Brain microvascular endothelial cell (primary cell): ENCODE results near the gene HAPSTR1.

ENCODE experiments used
- DNase-seq: peaks from one replicate; pipeline ENCODE4 v3.0.0-alpha.2; 2020
- H3K27ac ChIP-seq: fragments of 250-450 bp; sonication (Bioruptor Pico); 2 replicates; pipeline ENCODE4 v1.5.1; 2020; ENCODE audit warnings: mild to moderate bottlenecking, moderate library complexity
- H3K27me3 ChIP-seq: fragments of 250-450 bp; sonication (Bioruptor Pico); replicated peaks from 2 replicates; pipeline ENCODE4 v1.5.1; 2020; ENCODE audit warnings: mild to moderate bottlenecking
- H3K36me3 ChIP-seq: fragments of 250-450 bp; sonication (Bioruptor Pico); replicated peaks from 2 replicates; pipeline ENCODE4 v1.5.1; 2020; ENCODE audit warnings: mild to moderate bottlenecking
- H3K4me3 ChIP-seq: 2 replicates; pipeline ENCODE4 v1.5.1; 2011; ENCODE audit warnings: low read depth, mild to moderate bottlenecking, control low read depth, low read length, moderate library complexity
- in situ Hi-C: cut with HindIII; loops from 2 replicates; pipeline ENCODE4 v1.10.0; 2017; ENCODE audit warnings: low sequenced_read_pairs, low pct_ligation_motif_present
- TF ChIP-seq, protein P1 (sequence below): IDR thresholded peaks from 2 replicates; pipeline ENCODE4 v1.5.1; 2011; ENCODE audit warnings: low read depth, mild to moderate bottlenecking, moderate library complexity, low read length, control low read depth, inconsistent platforms; ENCODE audit errors: missing control alignments

The HAPSTR1 gene

DNA sequence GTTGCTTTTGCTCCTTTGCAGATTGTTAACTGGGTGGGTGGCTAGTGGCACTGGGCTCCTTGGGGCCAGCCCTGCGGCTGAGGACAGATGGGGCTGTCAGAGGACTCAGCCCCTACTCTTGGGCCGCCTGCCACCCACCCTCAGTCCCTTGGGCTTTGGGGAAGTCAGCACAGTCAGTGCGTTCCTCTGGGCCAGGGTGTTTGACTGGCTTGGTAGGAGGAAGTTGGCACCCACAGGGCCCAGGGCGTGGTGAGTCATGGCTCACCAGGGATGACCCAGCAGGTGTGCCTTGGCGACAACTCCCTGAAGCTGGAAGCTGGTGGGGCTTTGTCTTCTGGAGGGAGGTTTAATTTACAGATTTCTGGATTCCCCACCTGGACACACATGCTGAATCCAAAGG is 32.4 kb downstream of the HAPSTR1 start:
- Histone ChIP-seq H3K4me3 (no peak overlapping the region), H3K27ac (no peak overlapping the region), H3K27me3 (no peaks in the 10 kb centered on the region), H3K36me3 (peaks cover 38% of the 10 kb centered on the region)
- TF ChIP-seq, protein P1, sequence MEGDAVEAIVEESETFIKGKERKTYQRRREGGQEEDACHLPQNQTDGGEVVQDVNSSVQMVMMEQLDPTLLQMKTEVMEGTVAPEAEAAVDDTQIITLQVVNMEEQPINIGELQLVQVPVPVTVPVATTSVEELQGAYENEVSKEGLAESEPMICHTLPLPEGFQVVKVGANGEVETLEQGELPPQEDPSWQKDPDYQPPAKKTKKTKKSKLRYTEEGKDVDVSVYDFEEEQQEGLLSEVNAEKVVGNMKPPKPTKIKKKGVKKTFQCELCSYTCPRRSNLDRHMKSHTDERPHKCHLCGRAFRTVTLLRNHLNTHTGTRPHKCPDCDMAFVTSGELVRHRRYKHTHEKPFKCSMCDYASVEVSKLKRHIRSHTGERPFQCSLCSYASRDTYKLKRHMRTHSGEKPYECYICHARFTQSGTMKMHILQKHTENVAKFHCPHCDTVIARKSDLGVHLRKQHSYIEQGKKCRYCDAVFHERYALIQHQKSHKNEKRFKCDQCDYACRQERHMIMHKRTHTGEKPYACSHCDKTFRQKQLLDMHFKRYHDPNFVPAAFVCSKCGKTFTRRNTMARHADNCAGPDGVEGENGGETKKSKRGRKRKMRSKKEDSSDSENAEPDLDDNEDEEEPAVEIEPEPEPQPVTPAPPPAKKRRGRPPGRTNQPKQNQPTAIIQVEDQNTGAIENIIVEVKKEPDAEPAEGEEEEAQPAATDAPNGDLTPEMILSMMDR: no peak
- DNase-seq: no peak
- in situ Hi-C loops: no loop called here

DNA sequence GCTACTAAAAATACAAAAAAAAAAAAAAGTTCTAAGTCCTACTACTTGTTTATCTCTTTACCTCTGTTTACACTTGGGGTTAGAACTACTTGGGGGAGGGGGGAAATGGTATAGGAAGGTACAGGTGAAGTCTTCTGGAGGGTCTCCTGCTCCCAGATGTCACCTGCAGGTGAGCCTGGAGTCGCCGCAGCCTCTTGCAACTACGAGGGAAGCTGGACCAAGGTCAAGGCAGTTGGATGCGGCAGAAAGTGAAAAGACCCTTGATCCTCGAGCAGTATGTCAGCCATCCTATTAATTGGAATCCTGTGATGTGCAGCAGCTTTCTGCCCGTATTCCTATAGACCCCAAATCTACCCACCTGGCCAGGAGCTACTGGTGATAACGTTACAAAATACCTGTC is 33.0 kb downstream of the HAPSTR1 start:
- Histone ChIP-seq H3K27ac (no peak overlapping the region), H3K27me3 (no peaks in the 10 kb centered on the region), H3K36me3 (peaks cover 38% of the 10 kb centered on the region), H3K4me3 (no peak overlapping the region)
- TF ChIP-seq, protein P1: no peak
- DNase-seq: no peak
- in situ Hi-C loops: no loop called here

DNA sequence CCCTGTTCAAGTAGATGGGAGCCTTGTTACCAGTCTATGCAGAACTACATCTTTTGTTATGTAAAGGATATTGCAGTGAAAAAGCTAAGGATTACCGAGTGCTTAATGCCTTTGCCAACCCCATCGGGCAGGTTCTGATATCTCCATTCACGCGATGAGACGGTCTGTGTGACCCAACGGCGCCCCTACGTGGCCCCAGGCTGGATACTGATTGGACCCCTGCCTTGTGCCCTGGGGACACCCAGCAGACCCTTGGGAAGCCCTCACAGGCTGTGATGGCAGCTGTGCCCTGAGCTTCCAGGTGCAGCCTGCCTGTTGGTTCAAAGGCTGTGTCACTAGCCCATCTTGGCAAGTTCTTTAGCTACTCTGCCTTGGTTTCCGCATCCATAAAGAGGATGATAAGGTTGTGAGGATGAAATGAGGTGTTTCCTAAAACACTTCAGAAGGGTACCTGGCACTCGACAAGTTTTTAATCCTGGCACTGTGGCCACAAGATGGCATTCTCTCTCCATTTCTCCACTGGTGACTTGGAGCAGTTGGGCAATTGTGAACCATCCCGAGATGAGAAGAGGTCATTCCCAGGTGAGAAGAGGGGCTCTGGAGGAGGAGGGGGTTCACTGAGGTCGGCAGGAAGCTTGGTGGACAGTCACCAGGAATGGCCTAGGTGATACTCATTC is 33.6 kb downstream of the HAPSTR1 start:
- TF ChIP-seq, protein P1: peak; percentile 2
- DNase-seq: no peak
- no peak overlapping the region for H3K27ac ChIP-seq
- in situ Hi-C loops: no loop called here
- no peaks in the 10 kb centered on the region for H3K27me3 ChIP-seq
- H3K36me3 ChIP-seq: peaks cover 36% of the 10 kb centered on the region
- H3K4me3 ChIP-seq: no peak overlapping the region

DNA sequence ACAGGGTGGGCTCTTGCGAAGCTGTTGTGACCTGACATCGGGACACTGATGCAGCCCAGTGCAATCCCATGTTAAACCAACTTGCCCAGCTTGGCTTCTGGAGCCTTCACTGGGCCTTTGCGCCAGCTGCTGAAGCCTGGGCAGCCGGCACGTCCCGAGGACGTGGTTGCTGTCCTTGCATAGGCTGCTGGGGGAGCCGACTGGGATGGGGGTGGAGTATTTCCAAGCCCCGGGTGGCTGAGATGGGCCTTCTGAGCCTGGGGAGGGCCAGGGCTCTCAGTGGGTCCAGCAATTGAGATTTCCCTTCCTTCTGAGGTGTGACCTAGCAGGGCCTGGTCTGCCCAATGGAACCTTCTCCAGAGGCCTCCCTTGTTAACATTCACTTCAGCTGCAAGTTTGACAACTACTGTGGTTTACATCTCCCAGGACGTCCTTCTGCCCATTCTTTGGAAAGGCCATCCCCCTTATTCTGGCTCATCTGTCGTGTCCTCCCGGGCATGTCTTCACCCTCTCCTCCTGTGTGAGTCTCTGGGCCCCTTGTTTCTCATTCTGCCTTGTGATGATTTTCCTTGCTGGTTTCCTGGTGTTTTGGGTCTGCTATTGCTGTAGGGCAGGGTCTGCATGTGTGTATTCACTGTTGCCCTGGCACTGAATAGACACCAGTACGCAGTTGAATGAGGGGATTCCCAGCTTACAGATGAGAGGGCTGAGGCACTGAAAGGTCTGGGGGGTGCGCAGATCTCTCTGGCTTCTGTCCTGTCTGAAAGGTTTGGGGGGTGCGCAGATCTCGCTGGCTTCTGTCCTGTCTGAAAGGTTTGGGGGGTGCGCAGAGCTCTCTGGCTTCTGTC is 34.4 kb downstream of the HAPSTR1 start:
- Histone ChIP-seq H3K4me3 (no peak overlapping the region), H3K27ac (peak overlapping the region; percentile 37), H3K36me3 (peaks cover 33% of the 10 kb centered on the region), H3K27me3 (no peaks in the 10 kb centered on the region)
- DNase-seq: no peak
- TF ChIP-seq, protein P1: no peak
- in situ Hi-C loops: no loop called here

DNA sequence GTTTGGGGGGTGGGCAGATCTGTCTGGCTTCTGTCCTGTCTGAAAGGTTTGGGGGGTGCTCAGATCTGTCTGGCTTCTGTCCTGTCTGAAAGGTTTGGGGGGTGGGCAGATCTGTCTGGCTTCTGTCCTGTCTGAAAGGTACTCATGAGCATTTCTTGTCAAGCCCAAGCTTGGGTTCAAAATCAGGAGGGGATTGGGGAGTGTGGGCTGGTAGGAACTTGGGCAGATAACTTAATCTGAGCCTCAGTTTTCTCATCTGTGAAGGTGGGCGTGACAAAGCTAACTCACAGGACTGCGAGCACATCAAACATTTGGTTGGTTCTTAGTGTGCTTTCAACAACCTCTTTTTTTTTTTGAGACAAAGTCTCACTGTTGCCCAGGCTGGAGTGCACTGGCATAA is 35.2 kb downstream of the HAPSTR1 start:
- in situ Hi-C loops: no loop called here
- DNase-seq: no peak
- Histone ChIP-seq H3K4me3 (no peak overlapping the region), H3K27me3 (no peaks in the 10 kb centered on the region), H3K27ac (no peak overlapping the region), H3K36me3 (peaks cover 29% of the 10 kb centered on the region)
- TF ChIP-seq, protein P1: no peak
